ENCODE results near the gene CCNK.

Gene CCNK

DNA sequence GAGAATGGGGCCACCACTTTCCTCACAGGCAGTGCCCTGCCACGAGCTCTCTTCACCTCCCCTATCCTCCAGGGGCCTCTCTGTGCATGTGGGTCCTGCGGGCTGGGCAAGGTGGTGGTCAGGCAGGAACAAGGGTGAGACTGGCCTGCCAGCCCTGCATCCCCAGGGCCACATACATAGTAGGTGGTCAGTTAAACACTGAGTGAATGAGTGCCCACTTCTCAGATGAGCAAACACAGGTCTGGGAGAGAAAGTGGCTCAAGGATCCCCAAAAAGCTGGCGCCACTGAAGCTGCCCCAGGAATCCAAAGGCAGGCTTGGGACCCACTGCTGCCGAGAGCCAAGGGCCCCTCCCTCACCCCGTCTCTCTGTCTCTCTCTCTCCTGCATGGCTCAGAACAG is 51.1 kb downstream of the CCNK start:
- DNase-seq (ENCODE audit: low read depth in 4 of 4, low spot score in 1 of 4): no peak

- DNase-seq (ENCODE audit: low read depth in 4 of 4, low spot score in 1 of 4): no peak
These were observed 53.1 kb downstream of the CCNK start for GRCh38 chr14:99534333-99534732.

DNA sequence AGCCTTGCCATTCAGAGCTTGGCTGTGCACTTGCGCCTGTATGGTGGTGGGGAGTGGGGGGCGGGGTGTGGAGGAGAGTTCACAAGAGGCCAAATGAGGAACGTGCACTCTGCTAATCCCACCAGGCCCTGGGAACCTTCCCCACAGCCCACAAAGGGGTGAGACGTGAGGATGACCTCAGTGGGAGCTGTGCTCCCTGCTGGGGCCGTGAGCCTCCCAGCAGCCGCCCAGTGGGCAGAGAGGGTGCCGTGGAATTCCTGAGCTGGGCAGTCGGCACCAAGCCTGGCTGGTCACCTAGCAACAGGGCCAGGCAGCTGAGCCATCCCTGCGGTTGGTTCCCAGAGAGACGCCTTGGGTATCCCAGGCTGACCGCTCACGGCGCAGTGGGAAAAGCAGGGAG is 53.7 kb downstream of the CCNK start:
- DNase-seq (ENCODE audit: low read depth in 4 of 4, low spot score in 1 of 4): no peak

GRCh38 chr14:99535448-99535847 is 54.2 kb downstream of the CCNK start:
- no peak for DNase-seq (ENCODE audit: low read depth in 4 of 4, low spot score in 1 of 4)

DNA sequence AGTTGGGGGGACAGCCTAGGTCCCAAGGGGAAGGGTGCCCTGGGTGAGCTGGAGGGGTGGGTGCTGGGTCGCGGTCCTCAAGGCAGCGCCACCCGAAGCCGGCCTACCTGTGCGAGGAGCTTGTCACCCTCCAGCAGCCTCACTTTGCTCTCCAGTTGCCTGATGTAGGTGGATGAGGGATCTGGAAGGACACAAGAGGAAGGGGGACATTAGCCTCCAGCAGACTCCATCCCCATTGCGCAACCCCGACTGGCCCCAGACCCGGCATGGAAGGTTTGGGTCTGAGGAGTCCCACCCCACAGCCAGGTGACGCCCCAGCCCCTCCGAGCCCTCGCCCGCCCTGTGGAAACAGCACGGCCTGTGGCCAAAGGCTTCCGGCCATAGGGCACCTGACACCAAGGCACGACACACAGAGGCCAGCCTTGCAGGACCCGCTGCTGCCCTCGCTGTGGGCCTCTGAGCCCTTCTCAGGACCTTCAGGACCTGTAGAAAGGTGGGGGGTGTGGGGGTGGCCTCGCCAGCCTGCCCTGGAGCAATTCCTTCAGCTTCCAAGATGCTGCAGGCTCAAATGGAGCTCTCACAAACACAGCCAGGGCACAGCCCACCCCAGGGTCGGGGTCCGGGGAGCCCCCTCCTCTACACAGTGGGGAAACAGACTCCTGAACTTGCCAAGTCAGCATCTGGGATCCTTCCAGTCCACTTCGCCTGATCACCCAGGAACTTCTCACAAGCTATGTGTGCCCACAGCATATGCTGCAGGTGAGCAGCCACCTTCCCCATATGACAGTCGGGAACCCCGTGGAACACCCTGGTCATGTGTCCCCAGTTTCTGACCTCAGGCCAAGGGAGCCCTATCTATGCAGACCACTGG is 54.9 kb downstream of the CCNK start:
- DNase-seq (ENCODE audit: low read depth in 4 of 4, low spot score in 1 of 4): no peak

DNA sequence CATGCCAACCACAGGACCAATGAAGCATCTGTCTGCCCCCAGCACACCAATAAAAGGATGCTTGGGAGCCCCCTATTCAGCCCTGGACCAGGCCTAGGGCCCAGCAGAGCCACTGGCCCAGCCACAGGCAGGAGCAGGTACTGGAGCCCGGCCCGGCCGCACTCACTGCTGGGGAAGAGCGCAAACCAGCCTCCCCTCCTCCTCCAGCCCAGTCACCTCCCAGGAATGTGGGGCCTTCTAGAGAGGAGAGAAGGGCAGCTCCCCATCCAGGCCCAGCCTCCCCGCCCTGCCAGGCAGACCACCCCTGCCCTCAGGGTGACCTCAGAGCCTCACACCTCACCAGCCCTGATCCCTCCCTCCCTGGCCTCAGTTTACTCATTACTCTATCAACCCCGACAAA is 56.2 kb downstream of the CCNK start:
- DNase-seq (ENCODE audit: low read depth in 4 of 4, low spot score in 1 of 4): no peak

GRCh38 chr14:99538275-99538674 is 57.1 kb downstream of the CCNK start:
- no peak for DNase-seq (ENCODE audit: low read depth in 4 of 4, low spot score in 1 of 4)

GRCh38 chr14:99538733-99539132 is 57.5 kb downstream of the CCNK start:
- no peak for DNase-seq (ENCODE audit: low read depth in 4 of 4, low spot score in 1 of 4)

GRCh38 chr14:99539491-99539890 is 58.3 kb downstream of the CCNK start:
- DNase-seq (ENCODE audit: low read depth in 4 of 4, low spot score in 1 of 4): no peak

DNA sequence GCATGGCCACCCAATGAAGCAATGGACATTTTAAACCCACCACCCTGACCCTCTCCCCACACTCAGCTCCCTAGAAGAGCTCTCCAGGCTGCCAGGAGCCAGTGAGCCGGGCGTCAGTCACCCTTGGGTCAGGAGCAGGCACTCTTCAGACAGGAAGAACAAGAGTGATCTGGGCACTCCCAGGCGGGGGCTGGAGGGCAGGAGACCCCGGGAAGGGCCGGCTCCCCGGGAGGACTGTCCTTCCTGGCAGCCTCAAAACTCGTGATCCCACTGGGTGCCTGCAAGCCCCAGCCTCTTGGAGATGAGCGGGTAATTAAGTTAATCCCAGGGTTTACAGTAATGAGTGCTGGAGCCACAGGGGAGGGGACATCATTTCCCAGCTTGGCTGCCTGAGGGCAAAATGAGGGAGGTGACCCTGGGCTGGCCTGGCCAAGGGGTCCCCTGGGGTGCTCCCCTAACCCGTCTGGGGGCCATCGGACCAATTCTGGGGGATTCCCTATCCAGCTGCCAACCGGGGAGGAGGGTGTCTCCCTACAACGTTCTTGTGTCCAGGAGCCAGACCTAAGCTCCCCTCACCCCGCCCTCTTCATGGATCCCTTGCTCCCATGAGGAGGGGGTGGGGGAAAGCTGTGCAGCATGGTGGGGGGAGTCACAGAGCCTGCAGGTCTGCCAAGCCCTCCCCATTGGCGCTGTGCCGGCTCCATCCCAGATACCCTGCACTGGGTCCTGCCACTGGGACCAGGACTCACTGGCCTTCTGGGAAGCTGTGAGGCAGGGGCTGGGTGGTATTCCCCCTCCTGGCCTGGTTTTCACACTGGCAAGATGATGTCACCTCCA is 59.2 kb downstream of the CCNK start:
- DNase-seq (ENCODE audit: low read depth in 4 of 4, low spot score in 1 of 4): no peak

DNA sequence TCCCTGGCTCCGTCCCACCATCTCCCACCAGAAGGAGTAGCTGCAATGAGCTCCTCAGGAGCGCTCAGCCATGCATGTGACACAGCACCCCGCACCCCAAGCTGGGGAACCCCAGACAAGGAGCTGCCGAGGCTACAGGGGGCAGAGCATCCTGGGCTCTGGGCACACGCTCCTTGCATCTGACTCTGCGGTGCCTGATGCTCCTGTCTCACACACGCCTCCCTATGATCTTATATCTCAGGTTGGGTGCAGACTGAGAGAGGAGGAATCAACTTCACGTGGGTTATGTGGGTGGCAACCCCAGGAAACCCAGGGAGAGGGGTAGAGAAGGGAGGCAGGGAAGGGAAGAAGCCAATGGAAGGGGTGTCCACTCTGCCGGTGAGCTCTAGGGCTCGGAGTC is 60.0 kb downstream of the CCNK start:
- no peak for DNase-seq (ENCODE audit: low read depth in 4 of 4, low spot score in 1 of 4)

- no peak for DNase-seq (ENCODE audit: low read depth in 4 of 4, low spot score in 1 of 4)
These were observed 60.7 kb downstream of the CCNK start for GRCh38 chr14:99541677-99542470.

DNA sequence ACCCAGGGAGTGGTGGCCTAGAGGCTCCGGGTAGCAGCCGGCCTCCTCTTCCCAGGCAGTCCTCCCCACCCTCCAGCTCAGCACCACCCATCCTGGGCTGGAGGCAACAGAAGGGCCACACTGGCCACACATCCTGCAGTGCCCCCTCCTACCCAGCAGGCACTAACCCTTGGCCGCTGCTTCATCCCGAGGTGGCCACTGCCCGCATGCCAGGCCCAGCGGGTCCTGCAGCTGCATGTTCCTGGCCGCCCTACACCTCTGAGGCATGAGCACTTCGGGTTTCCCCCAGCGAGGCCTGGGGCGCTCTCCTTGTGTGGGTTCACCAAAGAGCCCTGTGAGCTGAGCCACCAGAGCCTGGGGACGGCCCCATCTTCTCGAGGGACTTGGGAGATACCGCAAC is 61.4 kb downstream of the CCNK start:
- no peak for DNase-seq (ENCODE audit: low read depth in 4 of 4, low spot score in 1 of 4)

DNA sequence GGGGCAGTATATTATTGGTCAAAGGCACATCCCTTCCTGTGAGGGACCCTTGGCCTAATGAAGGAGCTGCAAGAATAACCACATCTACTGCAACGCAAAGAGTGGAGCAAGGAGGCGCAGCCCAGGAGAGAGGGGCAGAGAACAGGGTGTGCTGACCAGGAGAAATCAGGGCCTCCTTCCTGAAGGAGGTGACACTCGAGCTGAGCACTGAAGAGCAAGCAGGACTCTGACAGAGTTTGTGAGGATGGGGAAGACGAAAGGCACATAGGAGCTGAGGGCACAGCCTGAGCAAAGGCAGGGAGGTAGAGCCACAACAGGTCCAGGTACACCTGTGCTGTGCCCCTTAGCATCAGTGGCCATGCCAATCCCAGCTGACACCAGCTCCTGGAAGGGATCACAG is 62.2 kb downstream of the CCNK start:
- DNase-seq (ENCODE audit: low read depth in 4 of 4, low spot score in 1 of 4): no peak

- no peak for DNase-seq (ENCODE audit: low read depth in 4 of 4, low spot score in 1 of 4)
These were observed 62.8 kb downstream of the CCNK start for GRCh38 chr14:99543985-99544384.

GRCh38 chr14:99544991-99545390 is 63.8 kb downstream of the CCNK start:
- DNase-seq (ENCODE audit: low read depth in 4 of 4, low spot score in 1 of 4): no peak

- DNase-seq (ENCODE audit: low read depth in 4 of 4, low spot score in 1 of 4): no peak
These were observed 64.4 kb downstream of the CCNK start for GRCh38 chr14:99545586-99545985.

DNA sequence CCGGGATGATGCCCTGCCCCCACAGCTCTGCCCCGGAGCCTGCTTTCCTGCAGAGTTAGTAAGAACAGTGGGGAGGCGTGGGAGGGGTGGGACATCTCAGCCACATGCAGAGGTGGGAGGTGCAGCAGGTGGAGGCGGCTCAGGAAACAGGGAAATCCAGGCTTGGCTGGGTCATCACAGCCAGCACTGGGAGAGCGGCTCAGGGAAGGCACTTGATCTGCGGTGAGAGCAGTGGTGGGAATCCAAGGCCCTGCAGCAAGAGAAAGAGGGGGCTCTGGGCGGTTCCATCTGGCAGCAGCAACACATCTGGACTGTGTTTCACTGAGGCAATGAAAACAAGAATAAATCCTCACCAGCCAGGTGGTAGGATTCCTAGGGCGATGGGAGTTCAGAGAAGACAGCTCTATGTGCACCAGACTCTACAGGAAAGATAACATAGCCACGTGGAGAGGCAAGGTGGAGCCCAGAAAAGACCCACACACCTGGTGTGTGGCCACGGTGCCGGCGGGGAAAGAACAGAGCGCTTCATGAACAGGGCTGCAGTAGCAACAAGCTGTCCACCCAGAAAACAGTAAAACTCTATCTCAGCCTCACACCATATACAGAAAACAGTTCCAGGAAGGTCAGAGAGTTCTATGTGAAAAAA is 65.1 kb downstream of the CCNK start:
- no peak for DNase-seq (ENCODE audit: low read depth in 4 of 4, low spot score in 1 of 4)

- DNase-seq (ENCODE audit: low read depth in 4 of 4, low spot score in 1 of 4): no peak
These were observed 67.0 kb downstream of the CCNK start for GRCh38 chr14:99548255-99548654.

GRCh38 chr14:99548871-99549515 is 67.8 kb downstream of the CCNK start:
- no peak for DNase-seq (ENCODE audit: low read depth in 4 of 4, low spot score in 1 of 4)

DNA sequence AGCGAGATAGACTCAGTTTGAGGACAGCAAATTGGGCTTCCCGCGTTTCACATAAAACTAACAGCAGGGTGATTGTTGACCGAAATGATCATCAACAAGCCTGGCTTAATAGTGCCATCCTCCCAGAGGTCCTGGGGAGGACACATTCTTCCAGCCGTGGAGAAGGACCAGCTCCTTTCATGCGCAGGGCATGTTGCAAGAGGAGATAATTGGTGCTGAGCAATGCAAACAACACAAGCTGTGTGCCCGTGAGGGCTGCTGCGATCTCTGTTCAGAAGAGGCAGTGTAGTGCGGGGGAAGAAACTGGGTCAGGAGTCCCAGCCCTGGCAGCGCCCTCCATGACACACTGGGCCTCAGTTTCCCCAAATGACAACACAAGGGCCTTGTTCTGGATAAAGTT is 68.5 kb downstream of the CCNK start:
- no peak for DNase-seq (ENCODE audit: low read depth in 4 of 4, low spot score in 1 of 4)
